ENCODE measurements around the gene TNFSF11.

TNFSF11 gene

GRCh38 chr13:42612021-42612765 lies 38.2 kb downstream of the TNFSF11 start:
- DNase-seq: no peak

DNA sequence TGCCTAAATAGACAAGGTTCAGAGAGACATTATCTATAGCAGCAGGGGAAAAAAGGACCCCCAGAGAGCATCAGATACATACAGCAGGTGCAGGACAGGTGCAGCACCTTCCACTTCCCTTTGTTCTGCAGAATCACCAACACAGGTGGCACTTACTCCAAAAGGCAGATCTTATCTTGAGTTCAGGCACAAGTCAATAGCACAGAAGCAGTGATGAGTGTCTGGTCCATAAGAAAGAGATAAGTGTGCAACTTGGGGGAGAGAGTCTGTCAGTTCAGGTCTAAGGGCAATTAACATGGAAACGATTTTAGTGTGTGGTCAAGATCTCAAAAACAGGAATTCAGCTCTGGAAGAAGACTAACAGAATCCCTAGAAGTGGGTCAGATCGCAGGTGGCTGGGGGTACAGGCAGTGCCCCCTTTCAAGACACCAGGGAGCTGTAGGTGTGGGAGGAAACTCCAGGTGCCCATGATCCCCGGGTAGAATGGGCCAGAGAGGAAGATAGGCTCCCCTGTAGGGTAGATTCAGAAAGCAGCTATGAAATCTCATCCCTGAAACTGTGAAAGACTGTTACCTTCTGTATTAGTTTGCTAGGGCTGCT lies 40.6 kb downstream of the TNFSF11 start:
- DNase-seq: no peak

- DNase-seq: no peak
Observed at GRCh38 chr13:42615691-42616090, 41.7 kb downstream of the TNFSF11 start.

GRCh38 chr13:42617221-42617620 lies 43.3 kb downstream of the TNFSF11 start:
- no peak for DNase-seq

GRCh38 chr13:42623916-42624315 lies 50.0 kb downstream of the TNFSF11 start:
- DNase-seq: no peak

DNA sequence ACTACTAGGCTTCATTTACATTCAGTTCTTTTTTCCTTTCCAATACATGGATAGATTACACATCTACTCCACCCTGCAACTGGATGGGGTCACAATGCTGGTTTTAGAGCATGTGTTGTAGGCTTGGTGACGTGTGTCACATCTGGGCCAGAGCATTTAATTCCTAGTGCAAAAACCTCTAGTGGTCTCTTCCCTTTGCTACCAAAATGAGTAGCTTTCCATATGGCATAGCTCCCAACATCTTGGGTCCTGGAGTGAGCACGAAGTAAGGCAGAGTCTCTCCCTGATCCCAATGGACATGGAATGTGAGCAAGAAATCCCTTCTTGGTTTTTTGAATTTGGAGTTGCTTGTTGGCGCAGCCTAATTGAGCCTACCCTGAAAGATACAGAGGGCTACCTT lies 51.7 kb downstream of the TNFSF11 start:
- DNase-seq: no peak

- no peak for DNase-seq
Observed at GRCh38 chr13:42626176-42626860, 52.4 kb downstream of the TNFSF11 start.

- DNase-seq: no peak
Observed at GRCh38 chr13:42628666-42629065, 54.7 kb downstream of the TNFSF11 start.

- DNase-seq: no peak
Observed at GRCh38 chr13:42631181-42631580, 57.2 kb downstream of the TNFSF11 start.

- DNase-seq: no peak
Observed at GRCh38 chr13:42633495-42633894, 59.5 kb downstream of the TNFSF11 start.

DNA sequence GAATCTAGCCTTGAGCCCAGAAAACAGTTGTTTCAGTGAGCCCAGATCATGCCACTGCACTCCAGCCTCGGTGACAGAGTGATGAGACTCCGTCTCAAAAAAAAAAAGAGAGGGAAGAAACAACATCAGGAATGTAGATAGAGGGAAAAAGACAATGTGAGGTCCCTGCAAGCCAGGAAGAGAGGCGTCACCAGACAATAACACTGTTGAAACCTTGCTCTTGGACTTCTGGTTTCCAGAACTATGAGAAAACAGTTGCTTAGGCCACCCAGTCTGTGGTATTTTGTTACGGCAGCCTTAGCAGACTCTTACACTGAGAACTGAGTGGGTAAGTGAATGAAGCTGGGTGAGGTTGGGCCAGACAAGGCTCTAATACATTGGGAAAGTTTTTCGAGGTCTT lies 64.1 kb downstream of the TNFSF11 start:
- DNase-seq: no peak

DNA sequence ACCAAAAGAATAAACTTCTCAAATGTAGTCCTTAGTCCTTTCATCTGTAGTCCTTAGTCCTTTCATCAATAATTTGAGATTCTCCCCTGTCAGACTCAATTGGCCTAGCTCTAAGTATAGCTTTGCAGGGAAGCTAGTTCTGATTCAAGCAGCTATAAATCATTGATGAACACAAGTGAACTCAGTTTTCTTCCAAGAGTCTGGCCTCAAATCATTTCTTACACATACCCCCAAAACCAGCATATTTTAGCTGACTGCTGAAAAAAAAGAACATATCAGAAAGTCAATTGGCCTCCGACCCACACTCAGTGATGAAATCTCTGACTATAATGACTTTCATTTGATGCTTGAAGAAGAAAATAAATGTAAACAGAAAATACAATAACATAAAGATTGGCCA lies 64.9 kb downstream of the TNFSF11 start:
- DNase-seq: no peak

- DNase-seq: no peak
Observed at GRCh38 chr13:42643076-42643475, 69.1 kb downstream of the TNFSF11 start.

- no peak for DNase-seq
Observed at GRCh38 chr13:42644841-42645240, 70.9 kb downstream of the TNFSF11 start.

- DNase-seq: no peak
Observed at GRCh38 chr13:42645717-42646116, 71.8 kb downstream of the TNFSF11 start.

- no peak for DNase-seq
Observed at GRCh38 chr13:42649141-42649540, 75.2 kb downstream of the TNFSF11 start.

GRCh38 chr13:42649831-42650230 lies 75.9 kb downstream of the TNFSF11 start:
- DNase-seq: no peak

- DNase-seq: no peak
Observed at GRCh38 chr13:42650506-42650905, 76.6 kb downstream of the TNFSF11 start.

GRCh38 chr13:42651936-42652641 lies 78.1 kb downstream of the TNFSF11 start:
- no peak for DNase-seq

- DNase-seq: no peak
Observed at GRCh38 chr13:42652642-42653415, 78.9 kb downstream of the TNFSF11 start.

DNA sequence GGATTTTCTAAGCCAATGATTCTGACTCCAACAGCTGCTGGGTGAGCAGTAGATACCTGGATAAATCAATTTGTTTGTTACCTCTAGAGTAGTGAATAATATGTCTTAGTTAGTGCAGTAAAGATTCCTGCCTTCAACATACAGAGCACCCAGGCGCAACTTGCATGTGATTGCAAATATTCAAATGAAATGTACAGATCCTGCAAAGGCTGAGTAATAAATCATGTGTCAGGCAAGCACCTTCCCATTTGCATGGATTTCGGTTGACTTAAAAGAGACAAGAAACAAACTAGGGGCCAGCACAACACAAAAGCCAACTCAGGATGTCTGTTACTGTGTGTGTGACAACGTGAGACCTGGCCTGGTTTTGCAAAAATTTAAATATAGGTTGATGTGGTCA lies 79.7 kb downstream of the TNFSF11 start:
- DNase-seq: no peak

DNA sequence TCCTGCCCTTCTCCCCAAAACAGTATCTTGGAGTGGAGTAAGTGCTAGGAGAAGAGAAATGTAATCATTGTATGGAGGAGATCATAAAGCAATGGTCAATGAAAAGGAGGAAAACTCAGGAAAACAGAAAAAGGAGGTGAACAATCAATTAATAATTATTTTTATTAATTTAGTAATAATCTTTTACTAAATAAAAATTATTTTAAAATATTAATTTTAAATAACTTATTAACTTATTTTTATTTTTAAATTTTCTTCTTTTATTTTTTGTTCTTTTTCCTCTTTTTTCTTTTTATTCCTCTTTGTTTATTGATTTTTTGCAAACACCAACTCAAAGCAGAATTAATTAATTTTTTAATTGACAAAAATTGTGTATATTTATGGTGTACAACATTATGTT lies 80.3 kb downstream of the TNFSF11 start:
- DNase-seq: no peak

DNA sequence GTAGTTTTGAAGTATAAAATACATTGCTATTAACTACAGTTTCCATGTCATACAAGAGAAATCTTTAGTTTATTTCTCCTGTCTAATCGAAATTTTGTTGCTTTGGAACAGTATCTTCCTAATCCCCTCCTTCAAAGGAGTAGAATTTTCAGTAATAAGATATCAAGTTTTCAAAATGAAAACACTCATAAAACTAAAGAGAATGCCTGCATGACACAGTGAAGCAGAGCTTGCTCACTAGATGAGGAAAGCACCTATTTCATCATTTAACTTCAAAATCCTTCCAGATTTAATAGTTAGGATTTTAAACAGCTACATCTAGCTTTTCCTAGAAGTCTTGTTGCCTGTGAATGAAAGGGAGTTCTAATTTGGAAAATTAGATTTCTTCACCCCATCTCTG lies 80.8 kb downstream of the TNFSF11 start:
- no peak for DNase-seq

Data from stimulated activated CD4-positive, alpha-beta T cell treated with anti-CD3 and anti-CD28 coated beads, Interleukin-2, amount 100 ng/mL, for 48 hours (primary cell).